ENCODE measurements around the gene KPNA5. TPM values are rescaled to one million over a fixed set of nuclear protein-coding genes. Genes with fewer than 3 reads are reported as not detected.

KPNA5 gene
- total RNA-seq, 4 donors from 2014 or later, result 0.20 to 5.6 (median 2.2) TPM

- TF ChIP-seq POLR2A (IDR thresholded peaks at IDR 0.05), result no peak
- TF ChIP-seq, protein P1, sequence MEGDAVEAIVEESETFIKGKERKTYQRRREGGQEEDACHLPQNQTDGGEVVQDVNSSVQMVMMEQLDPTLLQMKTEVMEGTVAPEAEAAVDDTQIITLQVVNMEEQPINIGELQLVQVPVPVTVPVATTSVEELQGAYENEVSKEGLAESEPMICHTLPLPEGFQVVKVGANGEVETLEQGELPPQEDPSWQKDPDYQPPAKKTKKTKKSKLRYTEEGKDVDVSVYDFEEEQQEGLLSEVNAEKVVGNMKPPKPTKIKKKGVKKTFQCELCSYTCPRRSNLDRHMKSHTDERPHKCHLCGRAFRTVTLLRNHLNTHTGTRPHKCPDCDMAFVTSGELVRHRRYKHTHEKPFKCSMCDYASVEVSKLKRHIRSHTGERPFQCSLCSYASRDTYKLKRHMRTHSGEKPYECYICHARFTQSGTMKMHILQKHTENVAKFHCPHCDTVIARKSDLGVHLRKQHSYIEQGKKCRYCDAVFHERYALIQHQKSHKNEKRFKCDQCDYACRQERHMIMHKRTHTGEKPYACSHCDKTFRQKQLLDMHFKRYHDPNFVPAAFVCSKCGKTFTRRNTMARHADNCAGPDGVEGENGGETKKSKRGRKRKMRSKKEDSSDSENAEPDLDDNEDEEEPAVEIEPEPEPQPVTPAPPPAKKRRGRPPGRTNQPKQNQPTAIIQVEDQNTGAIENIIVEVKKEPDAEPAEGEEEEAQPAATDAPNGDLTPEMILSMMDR (IDR thresholded peaks at IDR 0.05), result peak; percentile 30 to 47 (median 42)
- no peak for TF ChIP-seq POLR2AphosphoS5 (IDR thresholded peaks at IDR 0.05)
- 29 to 36% methylated on average over 13 of the region's 13 CpGs for WGBS, 2 donors (ENCODE audit: low coverage in 1 of 2)
Measured at GRCh38 chr6:116779573-116780164, 98.7 kb downstream of the KPNA5 start.

DNA sequence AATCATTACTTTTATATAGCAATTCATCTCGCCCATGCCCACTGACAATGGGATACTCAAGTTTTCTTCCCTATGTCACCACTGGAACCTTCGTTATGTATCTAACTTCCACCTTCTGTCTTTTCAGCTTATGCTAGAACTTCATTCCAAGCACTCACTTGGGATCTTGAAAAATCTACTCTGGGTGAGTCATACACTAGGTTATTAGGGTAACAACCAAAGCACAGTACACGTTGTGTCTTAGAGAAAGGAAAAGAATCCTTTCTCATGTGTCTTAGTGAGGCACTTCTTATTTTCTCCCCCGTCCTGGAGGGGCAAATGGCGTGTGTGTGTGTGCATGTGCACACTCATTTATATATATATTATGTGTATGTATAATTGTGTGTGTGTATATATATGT lies 102.8 kb downstream of the KPNA5 start:
- intact Hi-C loops (cut with DNase I; ENCODE audit: low total_unique reads), result no loop called here
- H3K36me3 ChIP-seq, result no peaks in the 10 kb centered on the region
- in situ Hi-C loops (cut with MboI; ENCODE audit: low pct_ligation_motif_present in 1 of 4, low pct_unique_long_range_greater_than_20kb in 1 of 4, low sequenced_read_pairs in 3 of 4), result loop anchor here in 1 of 4 donors (25.0 kb wide), 1 partner anchor 178 kb away; no protein-coding TSS in a partner anchor
- 68 to 70% methylated on average over 5 of the region's 5 CpGs for WGBS, 2 donors (ENCODE audit: low coverage in 1 of 2)
- no peak for DNase-seq
- H3K4me3 ChIP-seq, result no peak overlapping the region
- no peaks in the 10 kb centered on the region for H3K4me1 ChIP-seq
- no peak overlapping the region for H3K27ac ChIP-seq
- no peaks in the 10 kb centered on the region for H3K9me3 ChIP-seq
- TF ChIP-seq POLR2A (IDR thresholded peaks at IDR 0.05) (no peak), POLR2AphosphoS5 (IDR thresholded peaks at IDR 0.05) (no peak), EP300 (IDR thresholded peaks at IDR 0.05; ENCODE audit: low read depth) (no peak)
- TF ChIP-seq, protein P1 (IDR thresholded peaks at IDR 0.05), result no peak
- H3K27me3 ChIP-seq, result peaks cover 12% of the 10 kb centered on the region

More at GRCh38 chr6:116779573-116780164, 98.7 kb downstream of the KPNA5 start:
- Histone ChIP-seq H3K27me3 (peaks cover 15% of the 10 kb centered on the region), H3K9me3 (no peaks in the 10 kb centered on the region), H3K4me3 (no peak overlapping the region), H3K36me3 (no peaks in the 10 kb centered on the region), H3K4me1 (no peaks in the 10 kb centered on the region), H3K27ac (no peak overlapping the region)
- intact Hi-C loops (cut with DNase I; ENCODE audit: low total_unique reads) (no loop called here), in situ Hi-C loops (cut with MboI; ENCODE audit: low pct_ligation_motif_present in 1 of 4, low pct_unique_long_range_greater_than_20kb in 1 of 4, low sequenced_read_pairs in 3 of 4) (loop anchor here in 1 of 4 donors (25.0 kb wide), 1 partner anchor 183 kb away; no protein-coding TSS in a partner anchor)
- DNase-seq, result no peak

Other genes starting within 250 kb of the KPNA5 start
- 10 to 100 TPM in 1 of 4 donors, 1 to 10 TPM in 2, not detected in 1; 3.3 to 21.7 (median 3.3) TPM for gene CALHM6, start 219.8 kb upstream of the KPNA5 start, total RNA-seq
- 1 to 10 TPM in 1 of 4 donors, under 1 TPM in 2, not detected in 1; 0.27 to 3.8 (median 0.64) TPM for gene CALHM5, start 169.6 kb upstream of the KPNA5 start, total RNA-seq
- not detected for gene TRAPPC3L, start 135.5 kb upstream of the KPNA5 start, total RNA-seq
- not detected for gene CALHM4, start 127.5 kb upstream of the KPNA5 start, total RNA-seq
- gene RWDD1, start 109.7 kb upstream of the KPNA5 start, total RNA-seq, result 10 to 100 TPM; 16.7 to 37.2 (median 30.3) TPM
- under 1 TPM in 2 of 4 donors, not detected in 2; 0.32 to 0.55 TPM for gene RSPH4A, start 64.7 kb upstream of the KPNA5 start, total RNA-seq
- 10 to 100 TPM in 2 of 4 donors, 1 to 10 TPM in 1, not detected in 1; 10.0 to 14.1 (median 11.4) TPM for gene ZUP1, start 12.4 kb upstream of the KPNA5 start, total RNA-seq
- gene FAM162B, start 84.5 kb downstream of the KPNA5 start, total RNA-seq, result under 1 TPM in 2 of 4 donors, not detected in 2; 0.48 to 0.55 TPM
- gene GPRC6A, start 147.9 kb downstream of the KPNA5 start, total RNA-seq, result not detected
- 1 to 10 TPM in 2 of 4 donors, under 1 TPM in 1, not detected in 1; 0.48 to 3.8 (median 1.1) TPM for gene RFX6, start 196.0 kb downstream of the KPNA5 start, total RNA-seq

All from transverse colon (tissue), 4 donors.